HG03135 (cell line): ENCODE results near the gene PEX14.

Experiments
- ATAC-seq: cut with Tn5 transposase; IDR thresholded peaks from one replicate; pipeline ENCODE4 v1.9.1; 2021; ENCODE audit warnings: mild to moderate bottlenecking, moderate library complexity; ENCODE audit not compliant: unreplicated experiment

Gene PEX14

GRCh38 chr1:10613861-10614260, 139.1 kb downstream of the PEX14 start:
- no peak for ATAC-seq

GRCh38 chr1:10614377-10615225, 139.9 kb downstream of the PEX14 start:
- ATAC-seq, result no peak

- no peak for ATAC-seq
Observed at GRCh38 chr1:10615332-10615731, 140.6 kb downstream of the PEX14 start.

- ATAC-seq, result no peak
Observed at GRCh38 chr1:10615932-10616671, 141.4 kb downstream of the PEX14 start.

GRCh38 chr1:10616696-10617095, 141.9 kb downstream of the PEX14 start:
- no peak for ATAC-seq

GRCh38 chr1:10617318-10617717, 142.6 kb downstream of the PEX14 start:
- ATAC-seq, result no peak

- no peak for ATAC-seq
Observed at GRCh38 chr1:10617931-10618885, 143.5 kb downstream of the PEX14 start.

- no peak for ATAC-seq
Observed at GRCh38 chr1:10620776-10621175, 146.0 kb downstream of the PEX14 start.

- no peak for ATAC-seq
Observed at GRCh38 chr1:10621906-10622305, 147.2 kb downstream of the PEX14 start.

GRCh38 chr1:10622910-10623685, 148.3 kb downstream of the PEX14 start:
- no peak for ATAC-seq

GRCh38 chr1:10623686-10624145, 149.0 kb downstream of the PEX14 start:
- no peak for ATAC-seq

GRCh38 chr1:10624256-10625050, 149.7 kb downstream of the PEX14 start:
- ATAC-seq, result no peak

GRCh38 chr1:10625076-10625475, 150.3 kb downstream of the PEX14 start:
- no peak for ATAC-seq

GRCh38 chr1:10625554-10625953, 150.8 kb downstream of the PEX14 start:
- ATAC-seq, result no peak

- ATAC-seq, result no peak
Observed at GRCh38 chr1:10626131-10626731, 151.5 kb downstream of the PEX14 start.

- ATAC-seq, result no peak
Observed at GRCh38 chr1:10626791-10627410, 152.2 kb downstream of the PEX14 start.

- no peak for ATAC-seq
Observed at GRCh38 chr1:10628685-10629084, 153.9 kb downstream of the PEX14 start.

- no peak for ATAC-seq
Observed at GRCh38 chr1:10629091-10629815, 154.5 kb downstream of the PEX14 start.
